Stimulated activated CD8-positive, alpha-beta memory T cell treated with anti-CD3 and anti-CD28 coated beads, Interleukin-12 subunit alpha, Interleukin-12 subunit beta, amount 100 ng/mL, for 1 hour (primary cell): ENCODE data around the gene CELF4.

Experiments used
- DNase-seq: peaks from one replicate; pipeline ENCODE4 v3.0.0-alpha.2; 2020; ENCODE audit warnings: low read depth

The CELF4 gene

GRCh38 chr18:37284260-37284659 is 281.3 kb downstream of the CELF4 start:
- DNase-seq = no peak

- DNase-seq = no peak
Measured at GRCh38 chr18:37282386-37283037, 283.1 kb downstream of the CELF4 start.

DNA sequence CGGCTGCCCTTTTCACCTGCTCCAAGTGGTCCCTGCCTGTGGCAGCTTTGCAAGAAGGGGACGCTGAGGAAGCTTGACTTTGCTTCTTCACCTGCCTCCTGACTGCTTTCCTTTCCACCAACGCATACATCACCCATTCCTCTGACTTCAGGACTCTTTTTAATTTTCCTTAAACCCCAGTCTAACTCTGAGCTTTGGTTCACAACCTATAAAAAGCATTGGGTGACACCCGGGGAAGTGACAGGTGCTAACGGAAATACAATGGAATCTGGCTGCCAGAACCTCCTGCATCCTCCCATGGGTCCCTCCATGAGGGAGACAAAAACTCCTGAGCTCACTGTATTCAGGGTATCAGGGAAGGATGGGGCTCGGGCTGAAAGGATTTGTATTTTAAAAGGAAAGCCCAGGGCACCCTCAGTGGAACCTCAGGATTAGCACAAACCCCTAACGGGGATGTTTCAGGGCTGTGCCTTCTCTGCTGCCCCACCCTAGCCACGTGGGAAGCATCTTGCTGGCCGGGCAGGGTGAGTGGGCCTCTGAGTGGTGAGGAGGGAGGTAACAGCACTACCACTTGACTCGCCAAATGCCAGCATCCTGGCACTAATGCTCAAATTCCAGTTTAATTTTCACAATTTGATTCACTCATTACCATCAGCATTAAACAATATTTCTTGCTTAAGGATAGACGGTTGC is 284.8 kb downstream of the CELF4 start:
- no peak for DNase-seq

- no peak for DNase-seq
Measured at GRCh38 chr18:37277804-37278203, 287.8 kb downstream of the CELF4 start.

GRCh38 chr18:37276111-37276890 is 289.3 kb downstream of the CELF4 start:
- no peak for DNase-seq

- DNase-seq = no peak
Measured at GRCh38 chr18:37275237-37275741, 290.3 kb downstream of the CELF4 start.

DNA sequence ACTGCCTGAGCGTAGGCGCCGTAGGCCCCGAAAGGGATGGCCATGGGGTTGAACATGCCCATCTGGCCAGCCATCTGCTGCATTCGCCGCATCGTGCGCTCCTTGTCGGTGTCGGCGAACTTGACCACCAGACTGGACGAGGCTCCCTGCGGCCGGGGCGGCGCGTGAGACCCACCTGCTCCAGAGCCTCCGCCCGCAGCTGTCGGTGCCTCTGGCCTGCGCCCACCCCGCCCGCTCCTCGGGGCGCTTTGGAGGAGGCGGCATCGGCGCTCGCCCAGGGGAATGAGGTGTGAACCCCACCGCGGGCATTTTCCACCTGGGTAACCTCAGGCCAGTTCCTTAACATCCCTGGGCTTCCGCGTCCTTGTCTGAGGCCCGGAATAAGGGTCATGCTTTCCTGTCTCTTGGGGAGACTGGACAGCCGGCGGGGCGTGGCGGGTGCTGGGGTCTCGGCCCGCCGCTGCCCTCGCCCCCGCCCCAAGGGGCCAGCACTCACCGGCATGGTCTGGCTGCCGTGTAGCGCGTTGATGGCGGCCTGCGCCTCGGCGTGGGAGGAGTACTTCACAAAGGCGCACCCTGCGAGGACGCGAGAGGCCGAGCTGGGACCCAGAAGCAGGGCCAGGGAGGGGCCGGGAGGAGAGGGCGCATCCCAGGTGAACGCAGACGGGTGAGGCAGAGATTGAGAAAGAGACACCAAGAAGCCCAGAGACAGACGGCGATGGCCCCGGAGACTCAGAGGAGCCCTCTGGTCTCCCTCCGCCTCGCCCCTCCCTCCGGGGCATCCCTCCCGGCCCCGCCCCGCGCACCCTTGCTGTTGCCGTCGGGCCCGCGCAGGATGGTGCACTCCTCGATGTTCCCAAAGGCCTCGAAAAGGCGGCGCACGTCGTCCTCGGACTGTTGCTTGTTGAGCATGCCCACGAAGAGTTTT is 291.0 kb downstream of the CELF4 start:
- no peak for DNase-seq

GRCh38 chr18:37272841-37273240 is 292.8 kb downstream of the CELF4 start:
- DNase-seq = no peak

- DNase-seq = no peak
Measured at GRCh38 chr18:37272226-37272625, 293.4 kb downstream of the CELF4 start.

- DNase-seq = no peak
Measured at GRCh38 chr18:37270666-37271052, 294.9 kb downstream of the CELF4 start.

DNA sequence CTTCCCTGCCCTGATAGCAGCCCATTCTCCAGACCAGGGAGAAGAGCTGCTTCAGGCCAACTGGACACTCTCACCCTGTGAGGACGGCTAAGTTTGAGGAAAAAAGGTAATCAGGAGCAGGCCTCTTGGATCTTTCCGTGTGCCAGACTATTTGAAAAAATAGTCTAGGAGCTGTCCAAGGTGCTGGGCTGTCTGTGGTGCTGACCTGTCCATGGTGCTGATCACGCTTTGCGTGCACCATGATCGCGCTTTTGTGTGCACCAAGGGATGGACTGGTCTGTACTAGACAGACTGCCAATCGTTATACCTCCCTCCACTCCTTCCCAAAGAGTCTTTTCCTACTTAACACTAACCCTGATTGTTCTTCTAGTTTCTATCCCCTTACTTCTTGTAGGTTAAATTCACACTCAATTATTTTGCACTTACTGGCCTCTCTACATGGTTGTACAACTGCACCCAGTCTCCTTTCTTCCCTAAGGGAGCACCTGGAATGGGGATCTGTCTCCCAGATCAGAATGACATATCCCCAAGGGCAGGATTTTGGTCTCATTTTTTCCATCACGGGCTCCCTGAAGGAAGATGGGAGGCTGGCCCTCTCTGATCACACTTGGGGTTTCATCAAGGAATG is 295.4 kb downstream of the CELF4 start:
- no peak for DNase-seq

- DNase-seq = no peak
Measured at GRCh38 chr18:37266290-37266689, 299.3 kb downstream of the CELF4 start.

DNA sequence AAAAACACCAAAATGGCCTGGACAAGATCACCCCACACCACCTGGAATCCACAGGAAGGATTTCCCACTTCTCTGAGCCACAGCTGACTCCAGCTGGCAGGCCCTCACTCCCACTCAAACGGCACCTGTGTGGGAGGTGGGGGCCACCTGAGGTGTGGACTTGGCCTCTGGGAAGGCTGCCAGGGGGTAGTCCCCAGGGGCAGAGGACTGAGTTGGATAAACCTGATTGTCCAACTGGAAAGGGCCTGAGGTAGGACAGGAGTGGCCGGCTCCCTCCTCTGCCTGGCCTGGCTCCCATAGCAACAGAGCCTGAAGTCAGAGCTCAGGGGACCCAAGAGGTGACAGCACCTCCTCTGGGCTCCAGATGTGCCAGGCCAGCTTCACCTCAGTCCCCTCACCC is 300.2 kb downstream of the CELF4 start:
- no peak for DNase-seq

GRCh38 chr18:37264956-37265355 is 300.6 kb downstream of the CELF4 start:
- DNase-seq = no peak

DNA sequence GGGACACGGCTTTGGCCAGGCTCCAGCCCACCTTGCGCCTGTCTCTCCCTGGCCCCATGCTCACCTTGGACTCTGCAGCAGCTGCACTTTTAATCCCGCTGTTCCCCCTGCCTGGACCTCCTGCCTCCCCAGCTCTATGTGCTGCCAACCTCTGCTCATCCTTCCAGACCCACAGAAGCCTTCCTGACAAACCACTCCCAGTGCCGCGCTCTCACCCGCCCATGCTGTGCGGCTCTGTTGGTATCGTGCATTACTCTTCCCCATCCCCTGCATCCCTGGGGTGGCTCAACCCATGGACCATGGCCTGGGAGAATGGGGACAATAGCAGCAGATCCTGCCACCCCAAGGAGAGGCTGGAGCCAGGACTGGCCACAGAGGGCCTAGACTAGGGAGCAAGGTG is 303.6 kb downstream of the CELF4 start:
- DNase-seq = no peak

DNA sequence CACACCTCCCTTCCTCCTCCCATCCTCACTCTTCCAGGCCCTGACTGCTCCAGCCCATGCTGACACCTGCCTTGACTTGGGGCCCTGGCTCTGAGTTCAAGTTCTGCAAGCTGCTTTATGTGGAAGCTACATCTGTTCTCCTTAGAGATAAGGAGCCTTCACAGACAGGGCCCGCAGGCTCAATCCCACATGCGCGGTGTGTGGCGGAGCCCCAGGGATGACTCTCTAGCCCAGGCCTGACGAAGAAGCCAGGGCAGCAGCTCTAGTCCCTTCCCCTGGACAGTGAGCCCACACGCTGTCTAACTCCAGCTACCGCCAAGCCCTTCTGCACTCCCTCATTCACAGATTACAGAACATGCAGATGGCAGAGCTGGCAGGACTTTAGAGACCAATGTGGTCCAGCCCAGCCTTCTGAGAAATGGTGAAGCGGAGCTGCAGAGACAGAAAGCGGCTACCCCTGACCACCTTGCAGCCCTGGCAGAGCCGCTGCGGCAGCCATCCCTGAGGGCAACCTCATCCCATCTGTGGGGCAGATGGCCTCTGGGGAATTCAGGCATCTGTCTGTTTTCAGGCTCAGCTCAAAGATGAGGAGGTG is 304.3 kb downstream of the CELF4 start:
- DNase-seq = no peak

GRCh38 chr18:37260367-37261093 is 305.1 kb downstream of the CELF4 start:
- DNase-seq = no peak

DNA sequence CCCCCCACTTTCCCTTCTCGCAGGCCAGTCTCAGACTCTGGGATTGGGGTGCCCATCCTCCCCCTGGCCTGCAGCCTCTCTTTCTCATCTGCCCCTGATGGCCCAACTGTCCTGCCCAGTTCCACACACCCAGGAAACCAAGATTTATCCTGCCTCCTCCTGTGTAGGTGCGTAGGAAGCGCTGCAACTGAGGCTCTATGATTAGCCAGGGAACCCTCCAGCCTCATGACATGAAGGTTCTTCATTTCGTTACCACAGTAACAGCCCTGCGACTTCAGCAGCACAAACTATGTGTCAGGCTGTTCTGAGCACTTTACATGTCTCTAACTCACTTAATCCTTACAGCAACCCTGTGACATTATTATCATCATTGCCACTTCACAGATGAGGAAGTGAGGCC is 305.9 kb downstream of the CELF4 start:
- DNase-seq = no peak

- DNase-seq = no peak
Measured at GRCh38 chr18:37258819-37259218, 306.8 kb downstream of the CELF4 start.

- DNase-seq = no peak
Measured at GRCh38 chr18:37258131-37258530, 307.5 kb downstream of the CELF4 start.
